Measurements from ENCODE around the gene CDKAL1.

The CDKAL1 gene

DNA sequence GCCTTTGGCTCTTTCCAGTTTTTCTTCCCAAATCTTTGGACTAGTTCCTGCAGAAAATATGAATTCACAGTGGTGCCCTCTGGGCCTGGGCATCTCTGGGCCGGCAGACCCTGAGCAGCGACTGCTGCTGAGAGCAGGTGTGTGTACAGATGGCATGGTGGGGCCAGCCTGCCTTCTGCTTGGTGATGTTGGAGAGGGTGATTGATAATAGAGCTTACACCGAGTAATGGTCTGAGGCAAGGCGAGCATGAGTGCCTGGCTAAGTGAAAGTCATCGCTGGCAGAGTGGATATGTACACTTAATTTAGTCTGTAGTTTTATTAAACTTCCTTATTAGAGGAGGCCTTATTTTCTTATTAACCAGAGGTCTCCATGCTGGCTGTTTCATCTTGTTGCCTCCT, 156.9 kb downstream of the CDKAL1 start:
- no peak for DNase-seq (ENCODE audit: low read depth, low spot score)
- Histone ChIP-seq H3K36me3 (ENCODE audit: control insufficient read depth, insufficient read depth, low read length) (no peaks in the 10 kb centered on the region), H3K9me3 (ENCODE audit: control insufficient read depth, insufficient read depth, low read length) (no peaks in the 10 kb centered on the region), H3K4me1 (ENCODE audit: control insufficient read depth, insufficient read depth, low read length) (no peaks in the 10 kb centered on the region), H3K27ac (ENCODE audit: low read length) (no peak overlapping the region), H3K4me3 (ENCODE audit: low read length) (no peak overlapping the region), H3K27me3 (ENCODE audit: control insufficient read depth, insufficient read depth, low read length) (no peaks in the 10 kb centered on the region)
- no CpG with 5 or more reads among the region's 5 CpGs for WGBS (ENCODE audit: insufficient coverage, insufficient read length)

DNA sequence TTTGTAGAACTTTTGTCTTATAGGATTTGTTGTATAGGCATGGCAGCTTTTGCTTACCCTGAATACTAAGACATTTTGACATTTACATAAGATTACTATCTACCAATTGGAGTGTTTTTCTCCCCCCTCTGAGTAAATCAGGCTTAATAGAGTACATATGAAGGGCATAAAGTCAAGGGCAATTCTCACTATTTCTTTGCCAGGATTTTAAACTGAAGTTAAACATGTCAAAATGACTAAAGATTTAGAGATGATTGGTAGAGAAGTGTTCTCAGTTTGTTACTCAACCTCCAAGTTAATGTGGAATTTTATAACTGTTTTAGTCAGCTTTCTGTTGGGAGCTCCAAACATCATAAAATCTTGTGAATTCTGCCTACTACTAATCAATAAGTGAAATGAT, 157.8 kb downstream of the CDKAL1 start:
- no peaks in the 10 kb centered on the region for H3K4me1 ChIP-seq (ENCODE audit: control insufficient read depth, insufficient read depth, low read length)
- H3K4me3 ChIP-seq (ENCODE audit: low read length), result no peak overlapping the region
- no peak overlapping the region for H3K27ac ChIP-seq (ENCODE audit: low read length)
- no peaks in the 10 kb centered on the region for H3K36me3 ChIP-seq (ENCODE audit: control insufficient read depth, insufficient read depth, low read length)
- H3K9me3 ChIP-seq (ENCODE audit: control insufficient read depth, insufficient read depth, low read length), result no peaks in the 10 kb centered on the region
- DNase-seq (ENCODE audit: low read depth, low spot score), result no peak
- H3K27me3 ChIP-seq (ENCODE audit: control insufficient read depth, insufficient read depth, low read length), result no peaks in the 10 kb centered on the region

GRCh38 chr6:20693466-20694063, 159.3 kb downstream of the CDKAL1 start:
- DNase-seq (ENCODE audit: low read depth, low spot score), result no peak
- no peaks in the 10 kb centered on the region for H3K36me3 ChIP-seq (ENCODE audit: control insufficient read depth, insufficient read depth, low read length)
- no CpG with 5 or more reads among the region's 4 CpGs for WGBS (ENCODE audit: insufficient coverage, insufficient read length)

GRCh38 chr6:20696676-20697075, 162.4 kb downstream of the CDKAL1 start:
- peaks cover 1% of the 10 kb centered on the region; the same call in 1 of the 2 replicates for H3K4me1 ChIP-seq (ENCODE audit: control insufficient read depth, insufficient read depth, low read length)
- H3K27me3 ChIP-seq (ENCODE audit: control insufficient read depth, insufficient read depth, low read length), result no peaks in the 10 kb centered on the region
- WGBS (ENCODE audit: insufficient coverage, insufficient read length), result no CpG with 5 or more reads among the region's 3 CpGs
- H3K4me3 ChIP-seq (ENCODE audit: low read length), result no peak overlapping the region
- DNase-seq (ENCODE audit: low read depth, low spot score), result no peak
- no peaks in the 10 kb centered on the region for H3K9me3 ChIP-seq (ENCODE audit: control insufficient read depth, insufficient read depth, low read length)
- no peak overlapping the region for H3K27ac ChIP-seq (ENCODE audit: low read length)
- no peaks in the 10 kb centered on the region for H3K36me3 ChIP-seq (ENCODE audit: control insufficient read depth, insufficient read depth, low read length)

More at GRCh38 chr6:20693466-20694063, 159.3 kb downstream of the CDKAL1 start:
- no peaks in the 10 kb centered on the region for H3K9me3 ChIP-seq (ENCODE audit: control insufficient read depth, insufficient read depth, low read length)
- no peak overlapping the region for H3K4me3 ChIP-seq (ENCODE audit: low read length)
- H3K27ac ChIP-seq (ENCODE audit: low read length), result no peak overlapping the region
- H3K27me3 ChIP-seq (ENCODE audit: control insufficient read depth, insufficient read depth, low read length), result no peaks in the 10 kb centered on the region
- H3K4me1 ChIP-seq (ENCODE audit: control insufficient read depth, insufficient read depth, low read length), result no peaks in the 10 kb centered on the region

DNA sequence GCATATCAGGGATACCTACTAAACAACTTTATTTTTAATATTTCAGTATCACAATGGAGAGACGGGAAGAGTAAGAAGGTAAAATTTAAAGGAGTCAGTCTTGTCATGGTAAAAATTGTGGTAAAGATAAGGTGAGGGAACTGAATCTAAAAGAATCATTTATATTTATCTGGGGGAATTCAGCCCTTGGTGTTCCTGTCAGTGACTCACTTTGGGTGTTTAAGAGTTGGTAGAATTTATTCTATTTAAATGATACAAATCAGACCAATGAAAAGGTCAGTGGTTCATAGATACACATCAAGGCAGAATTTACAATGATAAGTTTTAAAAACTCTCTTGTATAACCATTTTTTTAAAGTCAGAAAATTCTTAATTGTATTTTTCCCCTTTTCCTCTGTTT, 164.4 kb downstream of the CDKAL1 start:
- Histone ChIP-seq H3K27ac (ENCODE audit: low read length) (no peak overlapping the region), H3K9me3 (ENCODE audit: control insufficient read depth, insufficient read depth, low read length) (no peaks in the 10 kb centered on the region), H3K27me3 (ENCODE audit: control insufficient read depth, insufficient read depth, low read length) (no peaks in the 10 kb centered on the region), H3K4me1 (ENCODE audit: control insufficient read depth, insufficient read depth, low read length) (peaks cover 5% of the 10 kb centered on the region), H3K4me3 (ENCODE audit: low read length) (no peak overlapping the region), H3K36me3 (ENCODE audit: control insufficient read depth, insufficient read depth, low read length) (no peaks in the 10 kb centered on the region)
- DNase-seq (ENCODE audit: low read depth, low spot score), result no peak
- 100% methylated on average over 1 of the region's 1 CpG for WGBS (ENCODE audit: insufficient coverage, insufficient read length)

- Histone ChIP-seq H3K27me3 (ENCODE audit: control insufficient read depth, insufficient read depth, low read length) (no peaks in the 10 kb centered on the region), H3K27ac (ENCODE audit: low read length) (no peak overlapping the region), H3K9me3 (ENCODE audit: control insufficient read depth, insufficient read depth, low read length) (no peaks in the 10 kb centered on the region), H3K4me3 (ENCODE audit: low read length) (no peak overlapping the region), H3K4me1 (ENCODE audit: control insufficient read depth, insufficient read depth, low read length) (peaks cover 5% of the 10 kb centered on the region), H3K36me3 (ENCODE audit: control insufficient read depth, insufficient read depth, low read length) (no peaks in the 10 kb centered on the region)
- DNase-seq (ENCODE audit: low read depth, low spot score), result no peak
- WGBS (ENCODE audit: insufficient coverage, insufficient read length), result no CpG with 5 or more reads among the region's 4 CpGs
Measured at GRCh38 chr6:20699402-20699801, 165.1 kb downstream of the CDKAL1 start.

DNA sequence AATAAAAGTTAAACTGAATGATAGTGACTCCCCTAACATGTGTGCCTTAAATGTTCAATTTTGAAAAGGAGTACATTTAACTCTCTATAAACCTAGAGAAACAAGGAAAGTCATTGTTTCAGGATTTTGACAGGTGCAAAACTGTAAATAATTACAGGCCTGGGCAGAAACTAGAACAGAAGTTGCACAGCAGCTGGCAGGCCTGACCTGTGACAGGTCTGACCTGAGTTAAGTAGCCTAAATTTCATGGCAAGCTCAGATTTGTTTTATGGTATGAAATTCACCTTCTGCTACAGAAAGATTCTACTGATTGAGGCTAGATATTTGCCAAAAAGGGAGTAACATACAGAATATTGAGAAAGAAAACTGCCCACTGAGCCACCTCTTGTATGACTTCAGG, 166.1 kb downstream of the CDKAL1 start:
- Histone ChIP-seq H3K9me3 (ENCODE audit: control insufficient read depth, insufficient read depth, low read length) (no peaks in the 10 kb centered on the region), H3K4me3 (ENCODE audit: low read length) (no peak overlapping the region), H3K27me3 (ENCODE audit: control insufficient read depth, insufficient read depth, low read length) (no peaks in the 10 kb centered on the region), H3K27ac (ENCODE audit: low read length) (no peak overlapping the region), H3K4me1 (ENCODE audit: control insufficient read depth, insufficient read depth, low read length) (peaks cover 5% of the 10 kb centered on the region), H3K36me3 (ENCODE audit: control insufficient read depth, insufficient read depth, low read length) (no peaks in the 10 kb centered on the region)
- no peak for DNase-seq (ENCODE audit: low read depth, low spot score)

- DNase-seq (ENCODE audit: low read depth, low spot score), result no peak
- Histone ChIP-seq H3K27ac (ENCODE audit: low read length) (no peak overlapping the region), H3K9me3 (ENCODE audit: control insufficient read depth, insufficient read depth, low read length) (no peaks in the 10 kb centered on the region), H3K27me3 (ENCODE audit: control insufficient read depth, insufficient read depth, low read length) (no peaks in the 10 kb centered on the region), H3K4me3 (ENCODE audit: low read length) (no peak overlapping the region), H3K36me3 (ENCODE audit: control insufficient read depth, insufficient read depth, low read length) (no peaks in the 10 kb centered on the region), H3K4me1 (ENCODE audit: control insufficient read depth, insufficient read depth, low read length) (peaks cover 5% of the 10 kb centered on the region)
- WGBS (ENCODE audit: insufficient coverage, insufficient read length), result no CpG with 5 or more reads among the region's 13 CpGs
Measured at GRCh38 chr6:20702366-20702765, 168.1 kb downstream of the CDKAL1 start.

- Histone ChIP-seq H3K36me3 (ENCODE audit: control insufficient read depth, insufficient read depth, low read length) (no peaks in the 10 kb centered on the region), H3K4me3 (ENCODE audit: low read length) (no peak overlapping the region), H3K4me1 (ENCODE audit: control insufficient read depth, insufficient read depth, low read length) (peaks cover 5% of the 10 kb centered on the region), H3K27ac (ENCODE audit: low read length) (no peak overlapping the region), H3K9me3 (ENCODE audit: control insufficient read depth, insufficient read depth, low read length) (no peaks in the 10 kb centered on the region), H3K27me3 (ENCODE audit: control insufficient read depth, insufficient read depth, low read length) (no peaks in the 10 kb centered on the region)
- WGBS (ENCODE audit: insufficient coverage, insufficient read length), result no CpG with 5 or more reads among the region's 3 CpGs
- DNase-seq (ENCODE audit: low read depth, low spot score), result no peak
Measured at GRCh38 chr6:20703049-20703448, 168.8 kb downstream of the CDKAL1 start.

- Histone ChIP-seq H3K9me3 (ENCODE audit: control insufficient read depth, insufficient read depth, low read length) (no peaks in the 10 kb centered on the region), H3K4me3 (ENCODE audit: low read length) (no peak overlapping the region), H3K4me1 (ENCODE audit: control insufficient read depth, insufficient read depth, low read length) (peaks cover 4% of the 10 kb centered on the region), H3K36me3 (ENCODE audit: control insufficient read depth, insufficient read depth, low read length) (no peaks in the 10 kb centered on the region), H3K27ac (ENCODE audit: low read length) (no peak overlapping the region), H3K27me3 (ENCODE audit: control insufficient read depth, insufficient read depth, low read length) (no peaks in the 10 kb centered on the region)
- no peak for DNase-seq (ENCODE audit: low read depth, low spot score)
- no CpG with 5 or more reads among the region's 2 CpGs for WGBS (ENCODE audit: insufficient coverage, insufficient read length)
Measured at GRCh38 chr6:20704325-20705025, 170.2 kb downstream of the CDKAL1 start.

DNA sequence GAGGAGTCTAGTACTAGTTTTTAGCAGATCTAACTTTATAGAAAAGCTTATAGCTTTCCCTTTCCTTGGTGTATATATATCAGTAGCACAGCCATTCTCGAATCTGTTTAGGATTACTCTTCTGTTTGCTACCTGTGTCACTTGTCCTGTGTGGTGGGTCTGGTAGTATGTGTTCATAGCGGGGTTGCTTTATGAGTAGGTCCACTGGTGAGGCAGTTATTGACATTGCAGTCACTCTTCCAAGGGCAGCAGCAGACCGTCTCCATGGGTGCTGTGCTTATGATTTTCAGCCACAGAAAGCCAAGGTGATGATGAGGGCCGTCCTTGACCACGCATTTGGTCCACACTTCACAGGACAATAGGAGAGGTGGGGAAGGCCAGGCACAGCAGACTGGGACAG, 171.5 kb downstream of the CDKAL1 start:
- H3K4me3 ChIP-seq (ENCODE audit: low read length), result no peak overlapping the region
- no peaks in the 10 kb centered on the region for H3K27me3 ChIP-seq (ENCODE audit: control insufficient read depth, insufficient read depth, low read length)
- no peak overlapping the region for H3K27ac ChIP-seq (ENCODE audit: low read length)
- peaks cover 4% of the 10 kb centered on the region for H3K4me1 ChIP-seq (ENCODE audit: control insufficient read depth, insufficient read depth, low read length)
- no CpG with 5 or more reads among the region's 5 CpGs for WGBS (ENCODE audit: insufficient coverage, insufficient read length)
- no peak for DNase-seq (ENCODE audit: low read depth, low spot score)
- H3K36me3 ChIP-seq (ENCODE audit: control insufficient read depth, insufficient read depth, low read length), result no peaks in the 10 kb centered on the region
- no peaks in the 10 kb centered on the region for H3K9me3 ChIP-seq (ENCODE audit: control insufficient read depth, insufficient read depth, low read length)

Data from iPS DF 6.9 (cell line).